HG03045 (cell line): ENCODE data around the gene LGMN.

Experiments
- ATAC-seq: cut with Tn5 transposase; IDR thresholded peaks from one replicate; pipeline ENCODE4 v1.9.1; 2021; ENCODE audit warnings: mild to moderate bottlenecking, moderate library complexity; ENCODE audit not compliant: unreplicated experiment

Gene LGMN

GRCh38 chr14:92655419-92656201, 92.8 kb downstream of the LGMN start:
- no peak for ATAC-seq

DNA sequence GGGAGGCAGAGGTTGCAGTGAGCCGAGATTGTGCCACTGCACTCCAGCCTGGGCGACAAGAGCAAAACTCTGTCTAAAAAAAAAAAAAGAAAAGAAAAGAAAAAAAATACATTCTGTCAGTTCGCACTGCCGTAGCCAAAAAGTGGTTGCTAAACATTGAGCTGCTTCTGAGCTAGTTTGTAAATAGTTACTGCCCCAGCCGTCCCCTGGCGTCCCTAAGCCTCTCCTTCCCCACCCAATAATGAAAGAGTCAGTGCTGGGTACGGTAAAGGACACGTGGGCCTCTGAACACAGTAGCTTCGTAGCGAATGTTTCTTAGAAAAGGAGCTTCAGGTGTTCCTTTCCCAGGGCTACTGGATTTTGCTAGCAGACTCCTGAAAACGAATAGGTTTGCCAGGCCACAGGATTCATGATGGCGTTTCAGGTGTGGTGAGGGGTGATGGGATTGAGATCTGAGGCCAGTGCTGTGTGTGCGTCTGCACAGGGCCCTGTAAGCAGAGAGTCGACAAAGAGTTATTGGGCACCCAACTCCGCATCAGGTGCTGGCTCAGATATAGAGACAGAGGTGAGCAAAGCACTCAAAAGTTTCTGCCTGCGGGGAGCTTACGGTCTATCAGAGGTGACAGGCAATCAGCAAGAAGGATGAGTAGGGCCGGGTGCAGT, 94.1 kb downstream of the LGMN start:
- no peak for ATAC-seq
